ENCODE results near the gene MICU2. TPM values are rescaled to one million over a fixed set of nuclear protein-coding genes. Genes with fewer than 3 reads are reported as not detected.

Gene MICU2
- total and polyA plus RNA-seq, 2 of the 4 experiments (the other 2 are of a cell fraction): 14.9 to 25.0 TPM

GRCh38 chr13:21529146-21529893 is 74.7 kb downstream of the MICU2 start (continued):
- no peak for TF ChIP-seq RFX5 (IDR thresholded peaks at IDR 0.05; ENCODE audit: low read depth, low read length)

- peak; percentile 85 for ATAC-seq (ENCODE audit: low read depth)
- no peak overlapping the region for H3K27ac ChIP-seq (ENCODE audit: insufficient read depth, low read length)
Observed at GRCh38 chr13:21528616-21529015, 75.4 kb downstream of the MICU2 start.

More at GRCh38 chr13:21528616-21529015, 75.4 kb downstream of the MICU2 start:
- in situ Hi-C loops (cut with MboI; ENCODE audit: low sequenced_read_pairs) (no loop called here), intact Hi-C loops (cut with micrococcal nuclease) (no loop called here), dilution Hi-C loops (cut with HindIII; ENCODE audit: low sequenced_read_pairs, unreplicated experiment) (no loop called here)
- H3K9me1 ChIP-seq (ENCODE audit: insufficient read depth, low read length): 0 out of 2 replicates have a peak, but pooled peaks cover under 1% of the 10 kb centered on the region
- no CpG with 5 or more reads among the region's 6 CpGs for WGBS, 2 experiments (ENCODE audit: extremely low coverage in 2 of 2, insufficient read length in 1 of 2)
- H3K4me2 ChIP-seq (ENCODE audit: low read depth, low read length): no peak overlapping the region
- no peak overlapping the region for H2AK5ac ChIP-seq (ENCODE audit: low read depth, low read length)
- H2BK120ac ChIP-seq (ENCODE audit: low read depth, low read length): no peak overlapping the region; the same call in 1 of the 2 replicates
- TF ChIP-seq MAFK (IDR thresholded peaks at IDR 0.05; ENCODE audit: low read depth, low read length): no peak
- TF ChIP-seq FOS (IDR thresholded peaks at IDR 0.05; ENCODE audit: low read depth, low read length): no peak
- TF ChIP-seq RAD21 (IDR thresholded peaks at IDR 0.05; ENCODE audit: low read length): no peak
- no peak for TF ChIP-seq ELK1 (IDR thresholded peaks at IDR 0.05; ENCODE audit: borderline replicate concordance, low read depth, low read length)
- no peak for TF ChIP-seq RFX5 (IDR thresholded peaks at IDR 0.05; ENCODE audit: low read depth, low read length)
- TF ChIP-seq RCOR1 (IDR thresholded peaks at IDR 0.05; ENCODE audit: insufficient replicate concordance, low read length): no peak
- no peak for TF ChIP-seq MXI1 (IDR thresholded peaks at IDR 0.05; ENCODE audit: borderline replicate concordance, low read depth, low read length)
- TF ChIP-seq NFE2L2 (IDR thresholded peaks at IDR 0.05; ENCODE audit: low read depth, low read length): no peak
- no peak for TF ChIP-seq CHD1 (IDR thresholded peaks at IDR 0.05; ENCODE audit: low read depth, low read length)
- TF ChIP-seq BHLHE40 (IDR thresholded peaks at IDR 0.05; ENCODE audit: low read depth, low read length): no peak
- H3K14ac ChIP-seq (replicated peaks; ENCODE audit: low read depth, low read length): no peak overlapping the region
- H3K79me1 ChIP-seq (ENCODE audit: low read depth in 1 of 2, low read length in 2 of 2): peaks cover under 1 to 8% of the 10 kb centered on the region in 2 experiments; a peak in 3 of 4 replicates
- CTCF ChIA-PET: no interaction called here
- no peak overlapping the region for H2AFZ ChIP-seq (replicated peaks; ENCODE audit: low read length, poor library complexity)
- no peaks in the 10 kb centered on the region for H3K27me3 ChIP-seq (ENCODE audit: control insufficient read depth, insufficient read depth, low read length)
- H4K8ac ChIP-seq (ENCODE audit: low read depth in 2 of 2, low read length in 2 of 2): no peak overlapping the region
- H4K20me1 ChIP-seq (ENCODE audit: insufficient read depth, low read length): no peaks in the 10 kb centered on the region
- POLR2A ChIA-PET (ENCODE audit: unreplicated experiment): no interaction called here
- H2BK5ac ChIP-seq (ENCODE audit: low read depth, low read length, poor library complexity, severe bottlenecking): no peak overlapping the region
- H3K18ac ChIP-seq (ENCODE audit: low read depth, low read length): no peak overlapping the region
- H3K9ac ChIP-seq (ENCODE audit: low read depth, low read length): no peak overlapping the region
- H3K4ac ChIP-seq (ENCODE audit: low read depth, low read length): no peak overlapping the region
- H3K4me1 ChIP-seq (ENCODE audit: control insufficient read depth, insufficient read depth, low read length): no peaks in the 10 kb centered on the region
- no peak overlapping the region for H2BK15ac ChIP-seq (ENCODE audit: low read depth, low read length)
- no peak overlapping the region for H3K56ac ChIP-seq (ENCODE audit: extremely low read depth, insufficient read depth, low read length)
- H3K9me3 ChIP-seq (ENCODE audit: control insufficient read depth, insufficient read depth, low read length): no peaks in the 10 kb centered on the region
- H3K23ac ChIP-seq (ENCODE audit: low read depth, low read length): no peak overlapping the region
- H3K4me3 ChIP-seq (ENCODE audit: insufficient read depth, low read depth, low read length): no peak overlapping the region
- H2BK20ac ChIP-seq (ENCODE audit: low read depth, low read length): no peak overlapping the region
- no peak overlapping the region for H4K5ac ChIP-seq (ENCODE audit: low read depth, low read length)
- DNase-seq: peak; percentile 63
- H3K36me3 ChIP-seq (ENCODE audit: control insufficient read depth, insufficient read depth, low read length): peaks cover 1% of the 10 kb centered on the region; the same call in 1 of the 2 replicates
- no peak overlapping the region for H2AK9ac ChIP-seq (replicated peaks; ENCODE audit: low read depth, low read length, poor library complexity)
- H4K91ac ChIP-seq (ENCODE audit: insufficient read depth, low read depth, low read length): no peak overlapping the region
- no TSS peak for BruUV-seq (replicated peaks)

All from IMR-90 (cell line).